NCI-H345 treated with DMSO at 0.1 percent for 48 hours (cell line): ENCODE results near the gene NCKAP5.

ENCODE experiments used
- DNase-seq: peaks from one replicate; lab custom pipeline; 2025; ENCODE audit not compliant: unreplicated experiment; lab: John Stamatoyannopoulos, UW

The NCKAP5 gene

DNA sequence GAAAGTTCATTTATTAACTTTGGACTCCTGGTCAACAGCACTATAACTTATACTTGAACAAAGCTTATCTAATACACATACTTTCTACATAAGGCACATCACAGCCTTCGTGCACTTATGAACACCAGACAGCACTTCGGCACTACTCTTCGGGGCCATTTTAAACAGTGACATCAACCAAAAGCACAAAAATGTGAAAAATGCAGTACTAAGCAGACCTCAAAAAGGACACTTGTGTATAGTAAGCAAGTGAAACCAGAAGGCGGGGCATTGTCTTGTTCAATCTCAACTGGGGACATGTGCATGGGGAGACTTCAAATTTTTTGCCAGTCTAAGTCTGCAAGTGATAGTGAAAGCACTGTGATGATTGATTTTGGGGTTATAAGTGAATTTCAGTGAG, 163.0 kb downstream of the NCKAP5 start:
- DNase-seq: no peak

DNA sequence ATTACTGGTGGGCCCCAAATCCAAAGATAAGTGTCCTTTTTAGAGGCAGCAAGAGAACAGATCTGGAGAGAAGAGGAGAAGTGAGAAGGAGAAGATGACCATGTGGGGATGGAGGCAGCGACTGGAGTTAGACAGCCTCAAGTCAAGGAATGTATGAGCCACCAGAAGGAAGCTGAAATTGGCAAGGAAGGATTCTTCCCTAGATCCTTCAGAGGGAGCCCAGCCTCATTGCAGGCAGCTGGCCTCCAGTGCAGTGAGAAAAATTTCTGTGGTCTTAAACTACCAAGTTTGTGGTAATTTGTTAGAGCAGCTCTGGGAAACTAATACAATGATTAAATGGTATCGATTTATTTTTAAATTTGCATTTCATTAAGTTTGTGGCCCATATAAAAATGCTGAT, 167.9 kb downstream of the NCKAP5 start:
- no peak for DNase-seq

DNA sequence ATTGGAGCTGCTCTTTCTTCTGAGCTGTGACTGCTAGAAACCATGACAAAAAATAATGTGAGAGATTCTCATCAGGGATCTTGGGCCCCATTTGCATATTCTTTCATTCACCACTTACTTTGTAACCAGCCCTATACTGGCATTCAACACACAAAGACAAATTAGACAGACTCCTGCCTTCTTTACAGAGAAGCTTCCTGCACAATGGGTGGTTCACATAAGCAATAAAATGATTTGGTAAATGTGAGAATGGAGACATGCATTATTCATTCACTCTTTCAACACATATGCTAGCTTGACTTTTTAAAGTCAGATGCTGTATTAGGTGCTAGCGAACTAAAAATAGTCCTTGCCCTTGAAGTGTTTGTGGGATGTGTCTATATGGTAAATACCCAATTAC, 174.4 kb downstream of the NCKAP5 start:
- DNase-seq: no peak

DNA sequence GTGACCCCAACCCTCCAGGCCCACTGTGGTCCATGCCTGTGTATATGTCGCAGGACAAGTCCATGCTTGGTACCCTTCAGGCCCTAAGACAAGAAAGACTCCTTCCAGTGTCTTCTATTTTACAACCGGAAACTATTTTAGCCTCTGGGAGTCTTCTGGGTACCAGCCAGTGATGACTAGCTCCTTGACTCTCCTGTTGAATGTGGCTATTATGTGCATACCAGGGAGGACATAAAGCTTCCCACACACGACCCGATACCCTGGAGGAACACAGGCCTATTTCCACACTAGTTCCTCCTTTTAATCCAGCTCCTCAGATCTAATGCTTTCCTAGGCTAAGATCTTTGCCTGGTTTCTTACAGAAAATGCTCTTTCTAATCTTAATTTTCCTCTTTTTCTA, 178.1 kb downstream of the NCKAP5 start:
- no peak for DNase-seq

DNA sequence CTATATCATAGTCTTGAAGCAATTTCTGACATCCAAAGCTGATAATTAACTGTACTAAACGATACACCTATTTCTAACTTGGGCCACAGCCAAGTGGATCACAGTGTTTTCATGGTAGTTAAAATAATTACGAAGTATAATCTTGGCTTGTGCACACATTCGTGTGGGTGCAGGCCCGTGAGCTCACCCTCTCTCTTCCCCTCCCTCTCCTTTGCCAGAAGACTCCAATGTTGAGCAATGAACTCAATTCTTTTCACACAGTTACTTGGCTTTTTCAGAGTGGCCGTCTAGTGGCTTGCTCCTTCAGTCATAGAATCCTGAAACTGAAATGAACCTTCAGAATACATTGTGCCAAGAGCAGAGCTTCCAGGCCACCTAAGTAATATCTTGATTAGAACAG, 178.7 kb downstream of the NCKAP5 start:
- DNase-seq: no peak

DNA sequence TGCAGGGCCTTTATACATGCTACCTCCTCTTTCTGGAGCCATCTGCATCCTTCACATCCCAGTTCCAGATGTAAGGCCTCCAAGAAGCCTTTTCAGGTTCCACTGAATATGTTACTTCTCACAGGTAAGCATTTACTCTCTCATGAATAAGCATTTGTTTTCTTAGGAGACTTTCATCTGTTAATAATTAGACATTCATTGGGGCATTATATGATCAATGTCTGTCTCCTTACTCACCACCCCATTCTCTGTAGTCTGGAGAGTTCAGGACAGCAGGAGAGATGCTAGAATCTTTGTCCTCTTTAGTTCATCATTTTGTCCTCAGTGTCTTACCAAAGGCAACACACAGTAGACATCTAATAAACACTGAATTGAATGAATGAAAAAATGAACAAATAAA, 185.7 kb downstream of the NCKAP5 start:
- DNase-seq: no peak

DNA sequence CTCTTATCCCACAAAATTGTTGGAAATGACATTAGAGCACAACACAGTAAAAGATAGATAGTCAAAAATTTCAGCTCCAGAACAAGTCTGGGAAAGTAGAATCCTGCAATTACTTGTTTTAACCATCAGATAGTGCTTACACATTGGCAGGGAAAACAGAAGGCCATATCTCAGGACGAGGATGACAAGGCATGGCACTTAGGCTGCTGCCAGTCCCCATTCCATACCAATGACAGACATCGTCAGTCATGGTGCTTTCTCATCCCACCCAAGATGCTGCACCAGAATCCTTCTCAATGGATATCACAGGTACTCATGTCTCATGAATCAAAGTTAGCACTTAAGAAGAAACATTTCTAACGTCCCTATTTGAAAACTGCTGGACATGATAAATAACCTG, 187.3 kb downstream of the NCKAP5 start:
- no peak for DNase-seq

DNA sequence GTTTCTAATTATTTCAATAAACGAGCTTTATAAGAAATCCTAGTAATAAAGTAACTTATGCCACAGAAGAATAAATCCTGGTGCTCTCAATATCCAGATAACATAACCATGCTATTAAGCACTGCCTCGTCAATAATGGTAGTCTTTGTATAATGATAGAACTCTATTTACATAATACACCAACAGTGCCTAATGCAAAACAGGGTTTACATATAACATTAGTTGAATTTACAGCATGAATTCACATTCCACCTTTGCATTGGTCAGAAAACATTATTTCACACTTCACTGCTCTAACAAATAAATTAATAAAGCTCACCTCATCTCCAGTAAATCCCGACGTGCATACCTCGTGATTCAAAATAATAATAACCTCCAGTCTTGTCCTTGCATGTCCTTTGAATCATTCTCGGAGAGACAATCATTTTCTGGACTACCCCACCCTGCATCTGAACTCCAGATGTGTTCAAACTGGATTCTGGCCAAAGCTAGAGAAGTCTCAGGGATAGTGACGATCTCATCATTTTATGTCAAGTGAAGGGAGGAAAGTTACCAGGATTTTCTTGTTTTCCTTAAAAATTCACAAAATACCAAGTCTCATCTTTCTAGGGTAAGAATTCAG, 189.2 kb downstream of the NCKAP5 start:
- no peak for DNase-seq

DNA sequence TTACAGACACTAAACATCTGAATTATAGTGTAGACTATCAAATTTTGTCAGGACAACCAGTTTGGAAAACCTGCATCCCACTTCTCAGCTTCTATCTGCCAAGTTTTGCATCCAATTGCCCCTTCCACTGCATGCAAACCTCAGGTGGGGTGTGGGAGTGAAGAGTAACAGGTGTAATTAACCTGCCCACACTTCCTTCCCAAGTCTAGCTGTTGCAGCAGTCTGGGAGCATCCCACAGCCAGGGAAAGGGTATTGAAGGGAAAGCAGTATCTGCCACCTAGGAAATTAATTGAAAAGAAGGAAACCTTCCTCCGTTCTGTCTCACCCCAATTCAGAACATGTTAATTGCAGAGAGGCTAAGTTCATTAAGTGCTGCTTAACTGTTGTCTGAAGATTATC, 189.9 kb downstream of the NCKAP5 start:
- DNase-seq: no peak

DNA sequence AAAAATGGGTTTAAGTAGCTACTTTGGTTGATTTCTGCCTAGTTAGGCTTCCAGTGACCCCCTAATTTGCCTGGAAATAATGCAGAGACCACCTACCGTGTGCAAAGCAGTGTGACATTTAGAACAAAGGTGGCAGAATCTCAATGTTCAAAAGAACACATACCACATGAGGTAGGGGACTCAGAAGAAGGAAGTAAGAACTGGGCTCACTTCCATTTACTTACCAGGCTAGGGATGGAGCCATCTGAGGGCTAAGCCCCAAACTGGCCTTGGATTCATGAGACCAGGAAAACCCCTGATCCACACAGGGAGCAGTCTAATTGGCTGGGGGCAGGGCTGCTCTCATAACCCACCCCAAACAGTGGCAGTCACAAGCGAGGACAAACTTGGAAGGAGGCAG, 190.7 kb downstream of the NCKAP5 start:
- DNase-seq: no peak

DNA sequence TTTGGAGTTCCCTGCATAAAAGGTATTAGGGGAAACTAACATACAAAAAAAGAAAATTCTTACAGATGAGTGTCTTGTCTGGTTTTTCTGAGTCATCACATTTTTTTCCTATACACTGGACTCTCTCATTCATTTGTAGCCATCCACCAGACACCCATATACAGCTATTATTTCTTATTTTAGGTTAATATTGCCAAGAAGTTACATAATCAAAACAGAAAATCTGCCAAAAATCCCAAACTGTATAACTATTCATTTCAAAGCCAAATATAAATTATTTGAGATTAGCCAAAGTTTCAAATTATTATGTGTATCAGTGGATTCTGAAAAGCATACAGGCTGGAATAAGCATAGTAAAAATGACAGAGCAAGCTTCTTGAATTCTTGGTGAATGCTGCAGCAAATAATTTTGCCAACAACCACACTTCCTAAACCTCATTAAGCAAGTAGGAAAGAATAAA, 191.2 kb downstream of the NCKAP5 start:
- DNase-seq: no peak

DNA sequence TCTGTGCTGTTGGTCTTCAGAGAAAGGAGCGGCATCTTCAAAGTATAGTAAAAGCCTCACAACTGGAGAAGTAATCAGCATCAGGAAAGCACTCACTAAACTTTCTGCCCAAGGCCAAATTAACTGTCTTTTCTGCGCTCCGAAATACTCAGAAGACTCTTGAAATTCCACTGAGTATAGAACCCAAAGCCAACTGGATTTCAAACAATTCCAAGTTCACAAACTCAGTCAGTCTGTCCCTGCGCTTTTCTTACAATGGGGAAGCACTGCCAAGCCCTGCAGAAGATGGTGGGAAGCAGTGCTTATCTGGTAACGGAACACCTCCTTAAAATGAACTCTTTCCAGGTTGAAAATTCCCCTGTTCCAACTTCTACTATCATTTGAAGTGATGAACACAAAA, 193.5 kb downstream of the NCKAP5 start:
- DNase-seq: no peak

DNA sequence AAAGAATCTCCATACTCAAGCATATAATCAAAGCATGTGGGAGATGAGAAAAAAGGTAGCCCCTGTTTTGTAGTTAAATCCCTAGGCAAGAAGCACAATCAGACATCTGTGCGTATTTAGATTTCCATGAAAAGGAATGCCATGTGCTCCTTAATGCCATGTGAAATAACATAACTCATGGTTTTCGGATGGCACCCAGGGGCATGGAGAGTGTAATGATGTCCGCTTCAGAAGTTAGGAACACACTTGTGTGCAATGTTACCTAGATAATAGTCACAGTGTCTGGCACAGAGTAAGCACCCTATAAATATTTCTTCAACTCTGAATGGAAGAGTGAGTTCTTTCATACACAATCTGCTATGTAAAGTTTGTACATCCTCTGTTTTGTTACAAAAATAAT, 197.0 kb downstream of the NCKAP5 start:
- no peak for DNase-seq

DNA sequence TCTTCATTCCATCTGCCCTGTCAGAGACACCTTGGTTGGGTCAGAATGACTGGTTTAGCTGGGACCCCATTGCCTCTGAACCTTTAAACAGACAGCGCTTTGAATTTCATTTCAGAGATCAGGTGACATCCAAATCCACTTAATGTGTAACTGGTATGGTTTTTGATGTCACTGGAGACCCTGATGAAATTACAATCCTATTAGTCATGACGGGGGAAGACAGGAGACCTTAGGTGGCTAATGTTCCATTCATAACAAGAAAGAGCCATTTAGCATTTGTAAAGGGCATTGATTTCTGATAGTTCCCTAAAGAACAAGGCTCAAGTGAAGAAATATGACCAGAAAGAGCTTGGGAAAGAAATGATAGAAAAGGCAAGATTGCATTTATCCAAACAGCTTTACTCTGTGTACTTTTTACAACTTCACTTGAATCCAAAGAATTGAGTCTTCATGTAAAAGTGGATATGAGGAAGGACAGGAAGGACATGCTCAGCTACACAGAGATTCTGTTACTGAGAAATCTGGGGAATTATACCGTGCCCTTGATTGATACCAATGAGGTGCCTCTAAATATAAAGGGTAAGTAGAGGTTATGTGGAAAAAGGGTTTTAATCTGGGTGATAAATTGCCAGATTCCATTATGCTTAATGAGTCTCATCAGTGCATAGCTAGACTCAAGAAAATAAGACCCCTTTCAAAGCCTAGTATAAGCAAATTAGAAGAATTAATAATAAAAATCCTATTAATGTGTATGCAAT, 198.2 kb downstream of the NCKAP5 start:
- no peak for DNase-seq

DNA sequence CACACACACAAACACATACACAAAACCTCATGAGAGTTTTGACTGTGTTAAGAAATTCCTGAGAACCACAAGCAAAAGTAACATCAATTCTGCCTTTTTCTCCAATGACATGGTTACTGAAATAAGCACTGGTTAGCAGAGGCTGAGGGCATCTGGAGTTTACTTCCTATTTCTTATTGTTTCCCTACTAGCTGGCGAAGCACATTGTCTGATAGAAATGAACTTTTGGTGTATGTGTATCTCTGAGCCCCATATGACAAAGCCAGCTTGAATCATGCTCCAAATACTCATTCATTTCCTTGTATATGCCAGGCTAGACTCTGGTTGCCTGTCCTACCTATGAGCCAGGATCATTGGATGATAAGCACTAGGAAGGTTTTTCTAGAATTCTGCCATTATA, 203.1 kb downstream of the NCKAP5 start:
- DNase-seq: no peak

DNA sequence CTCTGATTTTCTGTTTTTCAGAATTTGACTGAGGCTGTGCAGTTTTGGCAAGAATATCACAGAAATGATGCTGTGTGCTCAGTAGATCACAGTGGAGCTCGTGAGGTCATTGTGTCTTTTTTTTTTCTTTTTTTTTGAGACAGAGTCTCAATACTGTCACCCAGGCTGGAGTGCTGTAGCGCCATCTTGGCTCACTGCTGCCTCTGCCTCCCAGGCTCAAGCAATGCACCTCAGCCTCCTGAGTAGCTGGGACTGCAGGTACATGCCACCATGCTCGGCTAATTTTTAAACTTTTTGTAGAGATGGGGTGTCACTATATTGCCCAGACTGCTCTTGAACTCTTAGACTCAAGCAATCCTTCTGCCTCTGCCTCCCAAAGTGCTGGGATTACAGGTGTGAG, 203.6 kb downstream of the NCKAP5 start:
- DNase-seq: no peak

DNA sequence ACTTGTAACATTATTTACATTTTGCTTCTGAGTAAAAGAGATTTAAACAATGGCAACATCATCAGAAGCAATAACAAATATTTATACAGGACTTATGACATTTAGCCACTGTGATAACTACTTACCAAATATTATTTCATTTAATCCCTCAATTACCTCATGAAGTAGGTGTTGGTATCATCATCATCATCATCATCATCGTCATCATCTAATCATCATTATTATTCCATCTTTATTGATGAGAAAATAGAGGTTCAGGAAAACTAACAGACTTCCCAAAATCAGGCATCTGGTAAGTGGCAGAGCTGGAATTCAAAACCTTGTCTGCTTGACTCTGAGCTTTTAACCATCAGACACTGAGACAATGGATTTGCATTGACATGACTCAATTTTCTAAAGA, 204.4 kb downstream of the NCKAP5 start:
- no peak for DNase-seq

DNA sequence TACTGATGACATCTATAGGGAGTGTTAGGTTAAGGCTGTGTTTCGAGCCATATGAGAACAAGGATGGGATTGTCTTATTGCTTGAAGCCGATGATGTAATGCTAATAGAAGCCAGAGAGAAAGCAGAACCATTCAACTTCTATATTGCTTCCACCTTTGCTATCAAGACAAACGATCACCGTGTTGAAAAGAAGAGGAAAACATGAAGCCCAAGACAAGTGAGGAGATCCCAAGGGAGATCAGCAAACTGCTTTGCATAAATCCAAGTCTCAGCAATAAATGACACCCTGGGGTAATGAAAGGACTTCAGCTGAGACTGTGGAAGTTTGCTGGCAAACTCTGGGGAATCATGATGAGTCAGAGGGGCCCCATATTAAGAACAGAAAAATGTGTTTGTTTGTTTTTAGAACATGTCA, 206.2 kb downstream of the NCKAP5 start:
- DNase-seq: no peak

DNA sequence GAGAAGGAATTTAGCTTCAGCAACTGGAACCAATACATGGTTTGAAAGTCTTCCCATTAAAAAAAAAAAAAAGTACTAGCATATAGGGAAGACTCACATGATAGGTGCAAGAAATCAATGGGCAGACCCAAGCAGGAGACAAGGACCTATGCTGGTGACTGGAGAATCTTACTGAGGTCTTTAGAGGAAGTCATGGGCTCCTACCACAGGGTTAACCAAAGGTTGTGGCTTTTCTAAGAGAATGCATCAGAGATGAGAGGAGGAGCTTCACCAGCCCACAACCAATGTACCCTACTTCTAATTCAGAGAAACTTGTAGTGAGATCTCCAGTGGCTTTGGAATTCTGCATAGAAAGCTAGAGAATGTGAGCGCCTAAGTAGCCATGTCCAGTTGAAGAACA, 207.4 kb downstream of the NCKAP5 start:
- DNase-seq: no peak

DNA sequence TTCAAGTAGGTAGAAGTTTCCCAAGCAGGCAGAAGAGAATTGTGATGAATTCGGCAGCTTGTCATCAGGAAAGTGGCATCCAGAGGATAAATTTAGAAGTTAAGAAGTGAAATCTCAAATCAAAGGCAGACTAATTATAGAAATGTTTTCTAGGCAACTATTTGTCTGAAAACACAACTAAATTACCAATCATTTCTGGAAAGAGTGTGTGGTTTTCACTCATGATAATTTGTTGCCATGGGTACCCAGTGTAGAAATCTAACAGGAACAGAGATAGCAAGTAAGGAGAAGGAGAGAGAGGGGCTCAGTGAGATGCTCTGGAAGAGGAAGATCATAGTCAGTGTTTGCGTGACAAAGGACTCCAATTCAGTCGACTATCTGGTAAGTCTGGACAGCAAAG, 208.1 kb downstream of the NCKAP5 start:
- no peak for DNase-seq

DNA sequence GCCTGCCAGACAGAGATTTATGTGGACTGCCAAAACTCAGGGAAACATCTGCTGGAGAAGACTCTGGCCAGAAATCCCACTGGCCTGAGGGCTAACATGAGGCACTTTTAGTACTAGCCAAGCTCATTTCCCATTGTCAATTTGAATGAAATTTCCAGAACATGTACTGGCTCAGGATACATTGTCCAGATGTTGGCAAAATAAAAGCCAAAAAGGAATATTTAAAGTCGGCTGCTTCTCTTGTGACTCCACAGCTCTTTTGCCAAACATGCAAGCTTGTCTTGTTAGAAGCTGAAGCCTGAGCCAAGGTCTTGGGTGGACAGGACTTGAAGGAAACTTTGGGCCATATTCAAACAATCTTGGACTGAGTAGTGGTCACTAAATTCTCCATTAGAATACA, 215.5 kb downstream of the NCKAP5 start:
- DNase-seq: no peak

DNA sequence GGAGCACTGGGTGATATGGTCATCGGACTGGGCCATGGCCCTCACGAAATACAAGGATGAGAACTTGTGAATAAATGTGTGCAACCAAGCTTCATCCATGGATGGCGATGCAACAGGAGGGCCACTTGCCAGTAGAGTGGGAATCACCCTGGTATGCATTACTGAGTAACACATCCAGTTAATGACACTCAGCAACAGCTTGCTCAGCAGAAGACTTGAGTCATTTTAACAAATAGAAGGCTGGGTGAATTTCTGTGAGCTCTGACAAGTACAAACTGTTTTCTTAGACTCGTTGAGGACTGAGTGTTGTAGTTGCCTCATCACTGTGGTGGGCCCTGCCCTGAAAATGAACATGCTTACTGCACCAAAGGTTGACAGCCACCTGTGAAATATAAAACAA, 221.6 kb downstream of the NCKAP5 start:
- no peak for DNase-seq

DNA sequence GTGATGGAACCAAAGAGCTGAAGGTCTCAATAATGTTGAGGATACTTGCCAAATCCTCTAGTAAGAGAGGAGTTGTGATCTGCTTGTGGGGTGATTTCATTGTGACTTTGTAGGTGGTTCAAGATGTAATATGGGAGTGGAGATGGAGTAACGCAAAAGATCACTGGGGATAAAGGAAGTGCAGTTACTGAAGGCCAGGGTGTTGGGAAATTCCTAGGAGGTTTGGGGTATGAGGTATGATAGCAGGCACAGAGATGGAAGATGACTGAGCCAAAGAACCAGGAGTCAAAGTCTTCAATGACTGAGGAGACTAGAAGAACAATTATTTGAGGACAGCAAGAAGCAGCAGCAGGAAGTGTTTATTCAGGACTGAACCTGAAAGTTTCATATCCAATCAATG, 222.6 kb downstream of the NCKAP5 start:
- DNase-seq: no peak
